ENCODE results near the gene OR52L1.

The OR52L1 gene

GRCh38 chr11:5938603-5938965, 48.2 kb downstream of the OR52L1 start:
- no peak for DNase-seq

DNA sequence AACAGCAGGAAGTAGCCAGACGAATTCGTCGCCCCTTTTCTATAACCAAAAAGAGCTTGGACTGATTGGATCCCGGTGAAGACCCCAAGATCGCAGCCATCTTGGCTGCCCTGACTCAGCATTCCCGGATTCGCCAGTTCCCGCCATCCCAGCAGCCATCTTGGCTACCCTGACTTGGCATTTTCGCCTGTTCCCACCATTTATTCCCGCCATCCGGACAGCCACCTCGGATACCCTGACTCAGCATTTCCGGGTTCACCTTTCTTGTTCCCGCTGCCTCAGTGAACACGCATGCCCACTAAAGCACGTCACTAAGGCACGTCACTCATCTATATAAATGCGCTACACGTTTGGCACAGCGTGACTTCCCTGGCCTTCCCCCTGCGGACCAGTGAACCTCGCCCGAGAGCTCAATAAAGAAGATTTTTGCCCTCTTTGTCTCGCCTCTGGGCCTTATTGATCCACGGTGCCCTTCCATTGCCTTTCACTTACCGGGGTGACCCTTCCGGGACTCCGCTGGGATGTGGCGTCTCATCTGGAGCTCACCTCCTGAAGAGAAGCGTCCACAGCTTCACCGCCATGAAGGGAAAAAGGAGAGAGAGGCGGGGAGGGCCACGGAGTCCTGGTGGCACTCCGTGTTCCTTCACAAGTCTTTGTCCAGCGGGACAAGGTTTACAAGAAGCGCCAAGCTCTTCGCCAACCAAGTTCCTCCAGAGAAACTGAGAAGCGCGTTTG, 48.8 kb downstream of the OR52L1 start:
- no peak for DNase-seq
